GM19328 (cell line): ENCODE results near the gene OXSR1.
"Not testable (repeated sequence)": the region's sequence is repeated elsewhere in the genome, so short reads cannot be mapped to it uniquely, and the experiment has no call there.

ENCODE experiments used
- ATAC-seq: cut with Tn5 transposase; IDR thresholded peaks from one replicate; pipeline ENCODE4 v1.9.1; 2021; ENCODE audit warnings: mild to moderate bottlenecking, moderate library complexity; ENCODE audit not compliant: unreplicated experiment

Gene OXSR1

GRCh38 chr3:38163841-38164642 lies 1.3 kb upstream of the OXSR1 start:
- no peak for ATAC-seq

DNA sequence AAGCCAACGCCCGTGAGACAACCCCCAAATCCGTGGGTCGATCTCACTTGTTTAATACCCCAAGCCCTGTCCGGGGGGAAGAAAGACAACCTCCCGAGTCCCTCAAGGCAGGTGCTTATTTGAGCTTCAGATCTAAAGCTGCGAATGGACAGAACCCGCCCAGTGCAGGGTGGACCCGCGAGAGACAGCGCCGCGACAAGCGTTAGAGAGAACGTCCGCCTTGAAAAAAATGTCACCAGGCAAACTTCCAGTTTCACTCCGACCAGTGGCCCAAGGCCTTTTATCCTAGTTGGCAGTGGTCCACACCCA lies 740 bp upstream of the OXSR1 start:
- peak; percentile 13 for ATAC-seq

DNA sequence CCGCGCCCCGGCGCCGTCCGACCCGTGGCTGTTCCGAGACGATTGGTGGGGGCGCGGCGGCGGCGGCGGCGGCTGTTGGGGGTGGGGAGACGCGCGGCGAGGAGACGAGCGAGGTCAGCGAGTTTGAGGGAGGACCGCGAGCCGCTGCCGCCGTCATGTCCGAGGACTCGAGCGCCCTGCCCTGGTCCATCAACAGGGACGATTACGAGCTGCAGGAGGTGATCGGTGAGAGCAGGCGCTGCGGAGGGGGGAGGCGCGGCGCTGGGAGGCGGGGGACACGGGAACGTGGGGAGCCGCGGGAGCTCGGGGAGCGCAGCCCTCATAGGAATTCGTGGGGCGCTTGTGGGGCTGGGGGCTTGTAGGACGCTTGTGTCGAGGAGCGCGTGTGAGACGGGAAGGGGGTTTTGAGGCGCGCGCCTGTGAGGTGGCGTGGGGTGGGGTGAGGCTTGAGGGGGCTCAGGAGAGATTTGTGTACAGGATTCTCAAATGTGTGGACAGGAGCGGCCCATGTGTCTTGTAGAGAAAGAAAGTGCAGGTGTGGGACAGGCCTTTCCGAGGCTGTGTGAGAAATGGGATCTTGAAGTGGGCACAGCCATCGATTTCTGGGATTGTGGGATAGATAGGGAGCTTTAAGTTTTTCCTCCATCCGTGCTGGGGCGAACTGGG lies 518 bp downstream of the OXSR1 start:
- no peak for ATAC-seq

DNA sequence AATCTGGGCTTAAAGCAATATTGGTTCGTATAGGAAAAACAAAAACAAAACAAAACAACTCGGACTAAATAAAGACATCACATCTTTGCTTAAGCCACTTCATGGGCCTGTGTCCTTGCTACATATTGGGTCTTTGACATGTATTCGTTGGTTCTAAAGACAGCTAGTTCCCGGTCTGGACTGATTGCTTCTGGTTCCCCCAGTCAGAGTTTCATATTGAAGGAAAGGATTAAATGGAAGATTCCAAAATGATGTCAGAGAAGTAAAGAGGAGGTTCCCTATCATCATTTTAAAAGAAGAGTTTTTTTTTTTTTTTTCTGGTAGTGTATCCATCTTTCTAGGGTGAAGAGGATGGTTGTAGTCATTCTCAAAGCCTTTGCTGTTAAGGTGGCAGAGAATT lies 2.3 kb downstream of the OXSR1 start:
- ATAC-seq, result no peak

DNA sequence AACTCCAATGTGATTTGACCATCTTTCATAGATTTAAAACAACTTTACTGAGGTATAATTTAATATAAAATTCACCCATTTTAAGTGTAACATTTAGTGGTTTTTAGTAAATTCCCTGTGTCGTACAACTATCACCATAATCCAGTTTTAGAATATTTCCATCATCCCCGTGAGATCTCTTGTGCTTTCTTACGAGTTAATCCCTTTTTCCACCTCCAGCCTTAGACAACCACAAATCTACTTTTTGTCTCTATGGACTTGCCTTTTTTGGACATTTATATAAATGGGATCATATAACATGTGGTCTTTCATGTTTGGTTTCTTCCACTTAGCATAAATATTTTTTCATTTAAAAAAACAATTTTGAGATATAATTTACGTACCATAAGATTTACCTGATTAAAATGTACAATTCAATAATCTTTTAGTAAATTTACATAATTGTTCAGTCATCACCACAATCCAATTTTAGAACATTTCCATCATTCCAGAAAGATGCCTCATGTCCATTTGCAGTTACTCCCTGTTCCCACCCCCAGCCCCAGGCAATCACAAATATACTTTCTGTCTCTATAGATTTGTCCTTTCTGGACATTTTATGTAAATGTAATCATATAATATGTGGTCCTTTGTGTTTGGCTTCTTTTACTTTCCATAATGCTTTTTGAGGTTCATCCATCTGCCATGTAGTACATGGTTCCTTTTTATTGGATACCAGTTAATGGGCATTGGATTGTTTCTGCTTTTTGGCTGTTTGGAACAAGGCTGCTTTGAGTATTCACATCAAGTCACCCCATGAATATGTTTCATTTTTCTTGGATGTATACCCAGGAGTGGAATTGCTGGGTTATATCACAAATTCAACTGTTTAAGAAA lies 3.1 kb downstream of the OXSR1 start:
- no peak for ATAC-seq

GRCh38 chr3:38169027-38169317 lies 3.6 kb downstream of the OXSR1 start:
- ATAC-seq, result no peak

GRCh38 chr3:38170722-38171121 lies 5.4 kb downstream of the OXSR1 start:
- no peak for ATAC-seq

DNA sequence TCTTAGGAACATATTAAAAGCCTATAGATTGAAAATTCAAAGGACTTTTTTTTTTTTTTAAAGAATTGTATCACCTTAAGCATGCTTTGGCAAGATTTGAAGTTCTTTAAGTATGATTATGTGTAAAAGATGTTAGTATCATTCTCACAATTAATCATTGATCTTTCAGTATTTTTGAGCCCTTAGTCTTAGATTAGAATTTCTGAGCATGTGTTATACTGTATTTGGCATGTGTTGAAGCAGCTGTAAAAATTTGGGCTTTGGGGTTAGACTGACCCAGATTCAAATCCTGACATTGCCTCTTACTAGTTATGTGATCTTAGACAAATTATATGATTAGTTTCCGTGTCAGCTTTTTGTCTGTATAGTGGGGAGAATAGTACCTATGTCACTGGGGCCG lies 6.3 kb downstream of the OXSR1 start:
- no peak for ATAC-seq

- ATAC-seq, result no peak
Observed at GRCh38 chr3:38173834-38174418, 8.6 kb downstream of the OXSR1 start.

DNA sequence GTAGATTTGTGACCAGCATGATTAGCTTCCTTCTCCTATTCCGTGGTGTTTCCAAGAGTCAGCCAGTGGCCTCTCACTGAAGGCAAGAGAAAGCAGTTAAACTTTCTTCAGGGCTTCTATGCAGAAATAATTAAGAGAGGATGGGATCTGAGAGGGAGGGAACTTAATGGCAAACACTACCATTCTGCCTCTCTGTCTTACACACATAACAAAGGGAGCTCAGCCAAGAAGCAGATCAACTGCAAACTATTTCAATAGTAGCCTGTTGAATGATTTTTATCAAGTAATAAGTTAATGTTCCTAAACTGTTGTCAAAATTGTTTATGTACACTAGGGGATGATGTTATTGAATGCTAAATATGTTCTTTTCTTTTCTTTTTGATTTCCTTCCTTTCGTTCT lies 11.8 kb downstream of the OXSR1 start:
- ATAC-seq, result no peak

DNA sequence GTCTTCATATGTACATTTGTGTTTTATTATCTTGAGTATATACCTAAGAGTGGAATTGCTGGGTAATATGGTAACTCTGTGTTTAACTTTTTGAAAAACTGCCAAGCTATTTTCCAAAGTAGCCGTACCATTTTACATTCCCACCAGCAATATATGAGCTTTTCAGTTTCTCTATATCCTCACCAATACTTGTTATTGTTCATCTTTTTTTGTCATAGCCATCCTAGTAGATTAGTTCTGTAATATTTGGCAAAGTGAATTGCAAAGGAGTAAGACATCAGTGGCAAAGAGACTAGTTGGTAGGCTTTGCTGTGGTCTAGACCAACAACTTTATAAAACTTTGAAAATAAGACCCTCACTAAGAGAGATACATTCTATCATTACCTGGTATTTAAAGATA lies 21.4 kb downstream of the OXSR1 start:
- ATAC-seq, result no peak

DNA sequence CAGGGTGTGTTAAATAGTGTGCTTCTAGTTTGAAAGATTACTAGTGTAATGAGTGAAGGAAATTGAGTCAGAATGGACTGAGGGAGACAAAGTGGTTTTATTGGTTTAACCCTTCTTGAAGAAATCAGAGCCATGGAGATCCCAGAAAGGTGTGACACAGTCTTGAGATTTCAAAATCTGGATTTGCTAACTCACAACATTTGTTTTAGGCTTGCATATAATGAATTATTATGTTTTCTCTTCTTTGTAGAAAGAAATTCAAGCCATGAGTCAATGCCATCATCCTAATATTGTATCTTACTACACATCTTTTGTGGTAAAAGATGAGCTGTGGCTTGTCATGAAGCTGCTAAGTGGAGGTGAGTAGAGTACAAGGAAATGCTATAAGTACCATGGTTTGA lies 25.1 kb downstream of the OXSR1 start:
- no peak for ATAC-seq

- ATAC-seq, result not testable (repeated sequence)
Observed at GRCh38 chr3:38202931-38203330, 37.6 kb downstream of the OXSR1 start.

GRCh38 chr3:38203690-38204089 lies 38.4 kb downstream of the OXSR1 start:
- no peak for ATAC-seq

DNA sequence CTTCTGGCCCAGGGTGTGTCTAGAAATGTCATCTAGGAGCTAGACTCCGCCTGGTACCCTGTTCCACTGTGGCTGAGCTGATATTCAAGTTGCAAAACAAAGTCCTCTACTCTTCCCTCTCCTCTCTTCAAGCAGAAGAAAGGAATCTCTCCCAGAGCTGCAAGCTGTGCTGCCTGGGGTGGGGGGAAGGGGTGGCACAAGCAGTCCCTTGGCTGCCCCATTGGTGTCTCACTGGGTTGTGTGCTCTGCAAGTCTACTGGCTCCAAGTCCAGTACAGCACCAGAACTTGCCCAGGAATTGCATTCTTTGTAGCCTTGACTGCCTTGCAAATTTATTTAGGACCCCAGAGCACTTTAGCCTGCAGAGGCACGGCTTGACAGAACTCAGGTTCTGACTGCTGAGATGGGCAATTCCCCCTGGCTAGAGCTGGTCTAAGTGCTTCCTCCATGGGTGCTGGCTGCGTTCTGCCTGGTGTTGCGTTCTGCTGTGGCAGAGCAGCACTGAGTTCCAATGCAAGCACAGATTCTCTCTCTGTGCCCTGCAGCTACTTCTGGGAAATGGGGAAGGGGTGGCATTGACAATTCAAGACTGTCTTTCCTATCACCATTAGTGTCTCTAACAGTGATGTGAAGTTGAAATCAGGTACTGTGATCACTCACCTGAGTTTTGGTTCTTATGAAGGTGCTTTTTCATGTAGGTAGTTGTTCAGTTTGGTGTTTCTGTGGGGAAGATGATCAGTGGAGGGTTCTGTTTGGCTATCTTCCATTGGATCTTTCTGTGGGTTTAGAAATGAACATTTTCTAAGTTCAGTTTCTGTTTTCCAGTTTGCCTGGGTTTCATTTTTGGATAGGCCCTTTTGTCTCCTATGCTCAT lies 39.5 kb downstream of the OXSR1 start:
- ATAC-seq, result no peak

DNA sequence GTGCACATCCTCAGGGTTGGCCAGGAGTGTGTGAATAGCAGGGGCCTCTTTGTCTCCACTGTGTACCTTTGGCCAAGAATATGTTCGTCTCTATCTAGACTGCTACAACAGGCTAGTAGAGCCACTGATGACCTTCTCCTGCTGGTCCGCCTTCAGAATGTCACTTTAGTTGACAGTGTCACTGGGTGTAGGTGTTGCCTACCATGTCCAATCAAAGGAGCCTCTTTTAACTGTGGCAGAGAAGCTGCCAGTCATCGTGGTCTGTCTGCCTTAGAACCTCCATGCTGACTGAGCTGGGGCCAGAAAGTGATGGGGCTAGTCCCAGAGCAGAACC lies 40.1 kb downstream of the OXSR1 start:
- no peak for ATAC-seq

DNA sequence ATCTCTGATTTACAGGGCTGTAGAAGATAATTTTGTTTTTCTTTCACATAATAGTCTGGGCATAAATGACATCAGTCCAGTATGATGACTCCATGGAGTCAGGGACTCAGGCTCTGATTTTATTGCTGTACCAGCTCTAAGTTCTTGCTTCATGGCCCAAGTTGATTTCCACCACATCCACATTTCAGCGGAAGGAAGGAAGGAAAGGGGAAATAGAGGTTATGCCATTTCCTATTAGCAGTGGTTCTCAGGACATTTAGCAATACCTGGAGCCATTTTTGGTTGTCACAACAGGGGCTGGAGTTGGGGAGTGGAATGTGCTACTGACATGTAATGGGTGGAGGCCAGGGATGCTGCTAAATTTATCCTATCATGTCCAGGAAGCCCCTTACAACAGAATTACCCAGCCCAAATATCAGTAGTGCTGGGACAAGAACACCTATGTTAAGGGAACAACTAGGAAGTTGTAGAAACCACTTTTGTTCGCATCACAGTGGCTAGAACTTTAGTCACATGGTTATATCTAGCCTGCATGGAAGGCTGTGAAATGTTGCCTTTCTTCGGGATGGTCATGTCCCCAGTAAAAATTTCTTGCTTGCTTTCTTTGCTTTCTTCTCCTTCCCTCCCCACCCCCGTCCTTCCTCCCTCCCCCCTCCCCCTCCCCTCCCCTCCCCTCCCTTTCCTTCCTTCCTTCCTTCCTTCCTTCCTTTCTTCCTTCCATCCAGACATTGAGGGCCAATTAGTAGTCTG lies 42.1 kb downstream of the OXSR1 start:
- no peak for ATAC-seq

DNA sequence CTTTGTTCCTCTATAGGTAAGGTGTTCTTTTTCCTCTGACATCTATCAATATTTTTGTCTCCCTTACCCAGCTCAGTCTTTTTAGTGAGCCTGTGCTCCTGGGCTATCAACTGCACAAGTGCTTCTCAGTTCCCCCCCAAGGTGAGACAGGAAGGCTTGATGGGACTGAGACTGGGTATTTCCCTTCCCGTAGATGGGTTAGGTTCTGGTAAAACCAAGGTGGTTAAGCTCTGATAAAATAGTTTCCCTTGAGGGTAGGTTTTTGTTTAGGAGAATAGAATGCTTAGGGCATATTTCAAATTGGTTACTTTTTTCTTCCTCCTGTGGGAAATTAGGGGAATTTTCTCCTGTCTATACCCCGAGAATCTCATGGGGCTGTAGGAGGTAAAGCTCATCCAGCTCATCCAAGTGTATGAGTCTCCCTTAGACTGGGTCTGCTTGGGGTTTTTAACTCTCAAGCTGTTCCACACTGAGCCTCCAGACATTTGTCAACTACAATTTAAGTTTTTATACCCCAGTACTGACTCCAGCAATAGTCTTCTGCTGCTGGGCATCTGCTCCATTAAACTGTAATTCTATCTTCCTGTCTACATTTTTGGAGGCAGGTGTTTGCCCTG lies 44.9 kb downstream of the OXSR1 start:
- no peak for ATAC-seq

GRCh38 chr3:38212141-38212540 lies 46.8 kb downstream of the OXSR1 start:
- ATAC-seq, result no peak

DNA sequence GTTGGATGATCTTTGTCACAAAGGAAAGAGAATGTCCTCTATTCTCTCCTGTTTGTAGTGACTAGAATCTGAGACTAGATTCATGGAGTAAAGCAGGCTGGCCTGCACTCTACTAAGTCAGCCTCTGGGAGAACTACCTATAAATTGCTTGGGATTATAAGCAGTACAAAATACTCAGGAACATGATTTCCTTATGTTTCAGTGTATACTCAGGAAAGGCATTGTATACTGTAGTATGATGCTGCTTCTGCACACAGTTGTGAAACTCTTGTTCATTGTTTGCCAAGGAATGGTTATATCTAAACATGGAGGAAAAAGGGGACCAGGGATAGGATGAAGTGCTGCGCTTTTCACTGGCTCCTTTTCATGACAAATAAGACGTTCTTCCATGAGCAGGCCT lies 49.2 kb downstream of the OXSR1 start:
- ATAC-seq, result no peak
